LNCAP (cell line): Measurements from ENCODE around the gene COG8.

ENCODE experiments used
- TF ChIP-seq, protein P1 (sequence below): fragments of 450-650 bp; IDR thresholded peaks from 2 replicates; pipeline ENCODE4 v1.5.1; 2017; ENCODE audit warnings: mild to moderate bottlenecking

COG8 gene

DNA sequence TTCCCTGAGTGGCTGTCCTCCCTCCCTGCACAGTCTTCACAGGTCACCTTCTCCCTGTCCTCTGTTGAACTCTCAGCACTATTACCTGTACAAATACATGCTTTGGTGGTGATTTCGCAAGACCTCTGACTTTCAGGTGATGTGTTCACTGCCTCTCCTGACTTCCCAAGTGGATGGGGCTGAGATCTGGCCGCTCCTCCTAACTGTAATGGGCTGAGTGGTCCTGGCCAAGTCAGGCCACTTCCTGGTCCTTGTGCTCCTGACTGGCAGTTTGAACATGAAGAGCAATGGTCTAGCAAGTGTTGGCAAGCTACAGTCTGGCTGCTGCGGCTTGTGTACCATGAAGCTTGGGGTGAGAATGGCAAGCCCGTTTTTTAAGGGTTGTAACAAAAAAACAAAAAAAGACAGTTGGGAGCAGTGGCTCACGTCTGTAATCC, 23.9 kb upstream of the COG8 start:
- TF ChIP-seq, protein P1, sequence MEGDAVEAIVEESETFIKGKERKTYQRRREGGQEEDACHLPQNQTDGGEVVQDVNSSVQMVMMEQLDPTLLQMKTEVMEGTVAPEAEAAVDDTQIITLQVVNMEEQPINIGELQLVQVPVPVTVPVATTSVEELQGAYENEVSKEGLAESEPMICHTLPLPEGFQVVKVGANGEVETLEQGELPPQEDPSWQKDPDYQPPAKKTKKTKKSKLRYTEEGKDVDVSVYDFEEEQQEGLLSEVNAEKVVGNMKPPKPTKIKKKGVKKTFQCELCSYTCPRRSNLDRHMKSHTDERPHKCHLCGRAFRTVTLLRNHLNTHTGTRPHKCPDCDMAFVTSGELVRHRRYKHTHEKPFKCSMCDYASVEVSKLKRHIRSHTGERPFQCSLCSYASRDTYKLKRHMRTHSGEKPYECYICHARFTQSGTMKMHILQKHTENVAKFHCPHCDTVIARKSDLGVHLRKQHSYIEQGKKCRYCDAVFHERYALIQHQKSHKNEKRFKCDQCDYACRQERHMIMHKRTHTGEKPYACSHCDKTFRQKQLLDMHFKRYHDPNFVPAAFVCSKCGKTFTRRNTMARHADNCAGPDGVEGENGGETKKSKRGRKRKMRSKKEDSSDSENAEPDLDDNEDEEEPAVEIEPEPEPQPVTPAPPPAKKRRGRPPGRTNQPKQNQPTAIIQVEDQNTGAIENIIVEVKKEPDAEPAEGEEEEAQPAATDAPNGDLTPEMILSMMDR = no peak

DNA sequence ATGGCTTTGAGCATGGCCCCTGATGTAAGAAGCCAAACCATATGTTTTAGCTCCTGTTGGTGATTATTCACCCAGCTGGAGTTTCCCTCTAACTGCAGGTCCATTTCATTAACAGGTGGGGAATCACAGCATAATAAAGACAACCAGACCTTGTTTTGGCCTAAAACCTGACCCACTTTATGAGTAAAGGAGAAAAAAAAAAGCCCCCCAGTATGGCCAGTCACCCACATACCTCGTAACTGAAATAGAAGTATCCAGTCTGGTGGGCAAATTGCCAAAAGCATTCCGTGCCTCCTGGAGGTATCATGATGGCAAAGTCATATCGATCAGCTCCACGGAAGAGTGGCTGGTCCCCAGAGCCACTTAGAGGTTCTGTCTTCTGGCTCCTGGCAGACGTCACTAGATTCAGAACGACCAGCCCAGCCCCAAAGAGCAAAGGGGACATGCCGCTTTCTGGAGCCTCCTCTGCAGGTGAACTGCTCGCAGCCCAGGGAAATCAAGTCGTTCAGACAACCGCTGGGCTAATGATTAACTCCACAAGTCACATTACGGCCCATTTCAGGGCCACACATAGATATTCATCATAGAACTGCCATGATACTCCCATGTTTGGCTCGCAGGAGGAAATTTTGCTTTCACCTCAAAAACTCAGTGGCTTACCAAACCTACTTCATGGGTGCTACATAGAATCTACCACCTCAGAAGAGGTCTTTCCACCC, 12.1 kb upstream of the COG8 start, which contains the start of gene TMED6:
TMED6 (minus strand) TSS at position 478 of the 719 bp plus-strand sequence; CDS start at position 445, 33 bp downstream.
- TF ChIP-seq, protein P1 = no peak

DNA sequence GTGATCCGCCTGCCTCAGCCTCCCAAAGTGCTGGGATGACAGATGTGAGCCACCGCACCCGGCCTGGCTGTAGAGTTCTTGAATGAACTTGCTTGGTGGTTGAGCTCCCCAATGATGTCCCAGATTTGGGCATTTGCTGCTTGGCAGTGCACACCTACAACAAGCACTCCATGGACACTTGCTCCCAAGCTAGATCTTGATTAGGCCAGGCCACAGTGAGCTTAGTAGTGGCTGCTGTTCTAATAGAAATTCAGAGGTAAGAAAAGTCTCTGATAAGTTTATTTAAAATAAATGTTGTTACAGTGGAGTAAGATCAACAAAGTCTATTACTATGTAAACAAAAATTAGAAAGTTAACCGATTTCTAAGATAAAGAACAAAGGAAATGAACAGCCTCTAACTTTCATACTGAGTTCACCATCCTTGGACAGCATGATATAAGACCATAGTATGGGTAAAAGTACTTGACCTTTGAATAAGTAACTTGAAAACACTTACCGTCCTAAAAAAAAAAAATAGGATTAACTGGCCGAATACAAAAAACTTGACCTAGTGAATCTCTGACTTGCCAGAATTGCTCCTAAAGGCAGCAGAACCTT, 11.3 kb upstream of the COG8 start:
- TF ChIP-seq, protein P1 = no peak

DNA sequence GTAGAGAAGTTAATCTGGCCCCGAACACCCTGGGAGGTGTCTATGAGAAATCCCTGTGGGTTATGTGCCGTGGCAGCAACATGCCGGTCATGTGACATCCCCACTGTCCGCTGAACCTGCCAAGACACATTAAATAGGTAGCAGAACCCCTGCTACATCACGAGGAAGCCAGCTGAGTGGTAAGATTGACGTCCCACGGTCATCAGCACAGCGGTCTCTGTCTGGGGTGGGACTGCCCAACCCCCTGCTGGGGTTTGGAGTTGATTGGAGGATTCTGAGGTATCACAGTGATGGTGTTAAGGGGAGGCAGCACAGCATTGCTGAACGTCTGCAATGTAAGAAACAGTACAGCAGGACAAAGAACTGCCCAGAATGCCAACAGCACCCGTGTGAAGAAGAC, 10.2 kb upstream of the COG8 start:
- TF ChIP-seq, protein P1 = no peak

DNA sequence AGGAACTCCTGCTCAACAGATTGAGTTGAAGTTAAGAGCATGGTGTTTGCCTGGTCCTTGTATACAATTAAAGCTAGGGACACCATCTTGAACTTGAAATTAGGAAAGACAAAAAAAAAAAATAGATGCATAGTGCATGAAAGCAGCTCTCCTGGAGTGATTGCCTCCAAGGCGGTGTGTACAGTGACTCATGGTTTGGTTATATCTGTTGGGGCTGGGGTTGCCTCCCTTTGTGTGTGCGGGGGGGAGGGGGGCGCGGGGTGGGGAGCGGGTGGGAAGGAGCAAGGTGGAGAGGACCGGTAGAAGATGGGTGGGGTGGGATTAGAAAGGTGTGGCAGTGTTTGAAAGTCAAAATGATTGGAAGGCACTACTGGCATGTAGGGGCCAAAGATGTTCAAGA, 8.9 kb upstream of the COG8 start:
- TF ChIP-seq, protein P1 = no peak

DNA sequence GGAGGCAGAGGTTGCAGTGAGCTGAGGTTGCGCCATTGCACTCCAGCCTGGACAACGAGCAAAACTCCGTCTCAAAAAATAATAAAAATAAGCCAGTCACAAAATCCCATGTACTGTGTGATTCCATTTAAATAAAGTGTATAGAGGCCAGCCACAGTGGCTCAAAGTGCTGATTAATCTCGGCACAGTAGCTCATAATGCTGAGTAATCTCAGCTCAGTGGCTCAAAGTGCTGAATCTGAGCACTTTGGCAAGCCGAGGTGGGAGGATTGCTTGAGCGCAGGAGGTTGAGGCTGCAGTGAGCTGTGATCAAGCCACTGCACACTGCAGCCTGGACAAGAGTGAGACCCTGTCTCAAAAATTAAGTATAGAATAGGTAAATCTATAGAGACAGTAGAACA, 7.3 kb upstream of the COG8 start:
- TF ChIP-seq, protein P1 = no peak

DNA sequence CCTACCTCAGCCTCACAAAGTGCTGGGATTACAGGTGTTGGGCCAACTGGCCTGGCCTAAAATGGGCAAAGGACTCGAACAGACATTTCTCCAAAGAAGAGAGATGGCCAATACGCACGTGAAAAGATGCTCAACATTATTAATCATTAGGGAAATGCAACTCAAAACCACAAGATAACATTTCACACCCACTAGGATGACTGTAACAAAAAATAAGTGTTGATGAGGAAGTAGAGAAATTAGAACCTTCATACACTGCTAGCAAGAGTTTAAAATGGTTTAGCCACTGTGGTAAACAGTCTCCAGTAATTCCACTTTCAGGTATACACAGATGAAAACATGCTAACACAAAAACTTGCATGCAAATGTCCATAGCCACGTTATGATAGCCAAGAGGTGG, 6.6 kb upstream of the COG8 start:
- TF ChIP-seq, protein P1 = no peak
